Neural progenitor cell (in vitro differentiated cells): ENCODE results near the gene AMACR. TPM values are rescaled to one million over a fixed set of nuclear protein-coding genes. Genes with fewer than 3 reads are reported as not detected.

Source experiments
- DNase-seq: peaks from one replicate; pipeline ENCODE4 v3.0.0-alpha.2; 2016; ENCODE audit warnings: low spot score
- H2AFZ ChIP-seq: fragments of 200-600 bp; sonication (generic); replicated peaks from 2 replicates; pipeline ENCODE4 v1.6.1; 2016; ENCODE audit warnings: antibody characterized with exemption
- H3F3A ChIP-seq: fragments of 200-600 bp; sonication (generic); 2 replicates; pipeline ENCODE4 v1.6.1; 2016; ENCODE audit warnings: antibody characterized with exemption, low read depth
- H3K27ac ChIP-seq: fragments of 200-600 bp; sonication (generic); 2 replicates; pipeline ENCODE4 v1.5.1; 2016; ENCODE audit warnings: mild to moderate bottlenecking
- H3K27me3 ChIP-seq: fragments of 200-600 bp; sonication (generic); 2 replicates; pipeline ENCODE4 v1.6.1; 2016; ENCODE audit warnings: mild to moderate bottlenecking, moderate library complexity
- H3K36me3 ChIP-seq: fragments of 200-600 bp; sonication (generic); 2 replicates; pipeline ENCODE4 v1.5.1; 2016
- H3K4me1 ChIP-seq: fragments of 200-600 bp; sonication (generic); 2 replicates; pipeline ENCODE4 v1.6.1; 2016; ENCODE audit warnings: mixed run types
- H3K4me2 ChIP-seq: fragments of 200-600 bp; sonication (generic); 2 replicates; pipeline ENCODE4 v1.6.1; 2016
- H3K4me3 ChIP-seq: fragments of 200-600 bp; sonication (generic); 2 replicates; pipeline ENCODE4 v1.5.1; 2016
- H3K79me2 ChIP-seq: fragments of 200-600 bp; sonication (generic); 2 replicates; pipeline ENCODE4 v1.6.1; 2016; ENCODE audit warnings: low read depth
- H3K9ac ChIP-seq: fragments of 200-600 bp; sonication (generic); 2 replicates; pipeline ENCODE4 v1.6.1; 2016
- H3K9me3 ChIP-seq: fragments of 200-600 bp; sonication (generic); 2 replicates; pipeline ENCODE4 v1.5.1; 2016; ENCODE audit warnings: low read depth
- H4K20me1 ChIP-seq: fragments of 200-600 bp; sonication (generic); 2 replicates; pipeline ENCODE4 v1.6.1; 2016; ENCODE audit warnings: low read depth
- H3K27ac Mint-ChIP-seq: 3 replicates; pipeline ENCODE4 v1.8.0; 2021; ENCODE audit warnings: mixed read lengths
- H3K27me3 Mint-ChIP-seq: 2 replicates; pipeline ENCODE4 v1.8.0; 2022; ENCODE audit warnings: low read depth, mild to moderate bottlenecking, inconsistent platforms, moderate library complexity, mixed read lengths; ENCODE audit not compliant: insufficient read depth
- H3K36me3 Mint-ChIP-seq: 3 replicates; pipeline ENCODE4 v1.8.0; 2021; ENCODE audit warnings: mixed read lengths
- H3K4me1 Mint-ChIP-seq: 3 replicates; pipeline ENCODE4 v1.8.0; 2021; ENCODE audit warnings: mixed read lengths
- H3K4me3 Mint-ChIP-seq: 3 replicates; pipeline ENCODE4 v1.8.0; 2021; ENCODE audit warnings: mild to moderate bottlenecking, moderate library complexity, mixed read lengths
- H3K9me3 Mint-ChIP-seq: 3 replicates; pipeline ENCODE4 v1.8.0; 2020; ENCODE audit warnings: mixed read lengths
- EZH2 ChIP-seq: fragments of 200-600 bp; sonication (generic); IDR thresholded peaks from 2 replicates; pipeline ENCODE4 v1.6.1; 2017; ENCODE audit warnings: antibody characterized with exemption, mild to moderate bottlenecking, moderate library complexity
- EZH2phosphoT487 ChIP-seq: fragments of 200-600 bp; sonication (generic); IDR thresholded peaks from 2 replicates; pipeline ENCODE4 v1.6.1; 2017; ENCODE audit warnings: antibody characterized with exemption
- total RNA-seq: library from RNA; depleted of rRNA; stranded (reverse); fragments of >200 nt; gene quantifications from 2 replicates; pipeline ENCODE4 v1.2.3, GENCODE V29; 2015; ENCODE audit warnings: low replicate concordance
- TF ChIP-seq, protein P1 (sequence below): fragments of 200-600 bp; sonication (generic); IDR thresholded peaks from 2 replicates; pipeline ENCODE4 v1.5.1; 2017; ENCODE audit warnings: antibody characterized with exemption, mild to moderate bottlenecking

Gene AMACR
- total RNA-seq, 1 donor from 2014 or later = 14.9 TPM

DNA sequence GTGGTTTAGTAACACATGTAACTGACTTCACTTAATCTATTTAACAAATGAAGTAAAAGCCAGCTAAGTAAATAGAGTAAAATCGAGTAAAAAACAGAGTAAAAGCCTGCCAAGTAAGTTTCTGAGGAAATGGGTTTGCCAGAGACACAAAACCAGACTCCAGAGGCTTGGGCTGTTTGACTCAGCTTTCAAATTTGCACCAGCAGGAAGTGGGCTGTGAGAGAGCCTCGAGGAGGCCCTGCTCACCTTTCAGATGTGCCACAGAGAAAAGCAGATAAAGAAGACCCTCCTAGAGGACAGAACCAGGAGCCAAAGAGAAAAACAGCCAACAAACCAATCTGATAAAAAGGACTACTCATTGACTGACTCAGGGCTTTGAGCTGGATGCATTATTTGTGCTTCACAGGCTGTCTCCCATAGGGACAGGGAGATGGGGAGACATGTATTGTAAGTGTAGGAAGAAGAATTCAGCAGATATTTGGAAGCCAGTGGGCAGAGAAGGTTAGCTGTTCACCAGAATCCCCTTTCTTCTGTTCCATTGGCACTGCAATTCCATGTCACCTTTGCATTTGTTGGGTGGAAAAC is 14.4 kb upstream of the AMACR start:
- H3K27ac Mint-ChIP-seq = no peak overlapping the region
- no peaks in the 10 kb centered on the region for H3K4me1 ChIP-seq

DNA sequence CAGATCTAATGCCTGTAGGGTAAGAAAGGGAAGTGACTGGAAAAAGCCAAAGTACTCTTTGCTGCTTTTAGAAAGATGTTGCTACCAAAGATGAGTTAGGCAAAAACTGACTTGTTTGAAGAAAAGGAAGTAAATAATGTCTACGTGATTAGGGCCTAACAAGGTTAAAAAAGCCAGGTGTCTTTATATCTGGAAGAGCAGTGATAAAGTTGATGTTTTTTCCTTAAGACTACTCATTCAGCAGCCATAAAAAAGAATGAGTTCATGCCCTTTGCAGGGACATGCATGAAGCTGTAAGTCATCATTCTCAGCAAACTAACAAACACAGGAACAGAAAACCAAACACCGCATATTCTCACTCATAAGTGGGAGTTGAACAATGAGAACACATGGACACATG is 13.5 kb upstream of the AMACR start:
- H3K4me3 Mint-ChIP-seq = no peak overlapping the region

More for the DNA sequence above, 14.4 kb upstream of the AMACR start:
- H3K36me3 Mint-ChIP-seq = peaks cover 2% of the 10 kb centered on the region
- H3K9me3 Mint-ChIP-seq = no peaks in the 10 kb centered on the region
- Histone ChIP-seq H3K9me3 (no peaks in the 10 kb centered on the region), H3K4me3 (no peak overlapping the region), H3K9ac (no peak overlapping the region), H3K79me2 (no peaks in the 10 kb centered on the region), H3K27ac (no peak overlapping the region), H2AFZ (no peak overlapping the region), H4K20me1 (no peaks in the 10 kb centered on the region), H3K4me2 (no peak overlapping the region), H3K36me3 (no peaks in the 10 kb centered on the region), H3F3A (no peaks in the 10 kb centered on the region), H3K27me3 (no peaks in the 10 kb centered on the region)
- no peak for DNase-seq
- H3K4me1 Mint-ChIP-seq = no peaks in the 10 kb centered on the region
- TF ChIP-seq EZH2phosphoT487 (no peak), EZH2 (no peak)
- TF ChIP-seq, protein P1, sequence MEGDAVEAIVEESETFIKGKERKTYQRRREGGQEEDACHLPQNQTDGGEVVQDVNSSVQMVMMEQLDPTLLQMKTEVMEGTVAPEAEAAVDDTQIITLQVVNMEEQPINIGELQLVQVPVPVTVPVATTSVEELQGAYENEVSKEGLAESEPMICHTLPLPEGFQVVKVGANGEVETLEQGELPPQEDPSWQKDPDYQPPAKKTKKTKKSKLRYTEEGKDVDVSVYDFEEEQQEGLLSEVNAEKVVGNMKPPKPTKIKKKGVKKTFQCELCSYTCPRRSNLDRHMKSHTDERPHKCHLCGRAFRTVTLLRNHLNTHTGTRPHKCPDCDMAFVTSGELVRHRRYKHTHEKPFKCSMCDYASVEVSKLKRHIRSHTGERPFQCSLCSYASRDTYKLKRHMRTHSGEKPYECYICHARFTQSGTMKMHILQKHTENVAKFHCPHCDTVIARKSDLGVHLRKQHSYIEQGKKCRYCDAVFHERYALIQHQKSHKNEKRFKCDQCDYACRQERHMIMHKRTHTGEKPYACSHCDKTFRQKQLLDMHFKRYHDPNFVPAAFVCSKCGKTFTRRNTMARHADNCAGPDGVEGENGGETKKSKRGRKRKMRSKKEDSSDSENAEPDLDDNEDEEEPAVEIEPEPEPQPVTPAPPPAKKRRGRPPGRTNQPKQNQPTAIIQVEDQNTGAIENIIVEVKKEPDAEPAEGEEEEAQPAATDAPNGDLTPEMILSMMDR = no peak
- H3K4me3 Mint-ChIP-seq = no peak overlapping the region
- H3K27me3 Mint-ChIP-seq = no peaks in the 10 kb centered on the region

DNA sequence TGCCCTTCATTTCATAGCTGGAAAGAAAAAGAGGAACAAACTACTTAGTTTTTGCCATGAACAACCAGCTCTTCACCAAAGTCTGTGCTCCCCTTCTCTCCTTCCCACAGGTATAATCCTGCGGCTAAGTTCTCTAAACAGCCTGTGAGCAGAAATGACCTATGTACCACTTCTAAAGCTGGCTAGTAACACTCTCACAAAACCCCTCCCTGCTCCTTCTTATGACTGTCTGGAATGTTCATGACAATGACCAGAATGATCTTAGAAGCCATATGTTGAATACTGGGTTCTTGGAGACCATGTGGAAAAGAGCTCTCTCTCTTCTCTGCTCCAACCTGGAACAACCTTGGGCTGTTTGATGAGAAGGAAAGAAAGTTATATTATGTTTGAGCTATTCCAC is 12.9 kb upstream of the AMACR start:
- no peaks in the 10 kb centered on the region for H3K4me1 ChIP-seq
- no peak for TF ChIP-seq EZH2
- no peak for TF ChIP-seq EZH2phosphoT487
- TF ChIP-seq, protein P1 = no peak

More for the DNA sequence above, 13.5 kb upstream of the AMACR start:
- TF ChIP-seq EZH2 = no peak
- no peak for TF ChIP-seq EZH2phosphoT487
- TF ChIP-seq, protein P1 = no peak
- no peak for DNase-seq
- no peaks in the 10 kb centered on the region for H3K27me3 Mint-ChIP-seq
- Histone ChIP-seq H3K4me1 (no peaks in the 10 kb centered on the region), H3K4me2 (no peak overlapping the region), H3K79me2 (no peaks in the 10 kb centered on the region), H4K20me1 (no peaks in the 10 kb centered on the region), H3K9ac (no peak overlapping the region), H3K36me3 (no peaks in the 10 kb centered on the region), H2AFZ (no peak overlapping the region), H3K27me3 (no peaks in the 10 kb centered on the region), H3K27ac (no peak overlapping the region), H3K4me3 (no peak overlapping the region), H3K9me3 (no peaks in the 10 kb centered on the region), H3F3A (no peaks in the 10 kb centered on the region)
- H3K9me3 Mint-ChIP-seq = no peaks in the 10 kb centered on the region
- peaks cover 2% of the 10 kb centered on the region for H3K36me3 Mint-ChIP-seq
- H3K4me1 Mint-ChIP-seq = no peaks in the 10 kb centered on the region
- H3K27ac Mint-ChIP-seq = no peak overlapping the region

More for the DNA sequence above, 12.9 kb upstream of the AMACR start:
- Histone ChIP-seq H3K9ac (no peak overlapping the region), H3K4me2 (no peak overlapping the region), H4K20me1 (no peaks in the 10 kb centered on the region), H3K27ac (no peak overlapping the region), H3F3A (no peaks in the 10 kb centered on the region), H3K4me3 (no peak overlapping the region), H3K36me3 (no peaks in the 10 kb centered on the region), H3K9me3 (no peaks in the 10 kb centered on the region), H3K27me3 (no peaks in the 10 kb centered on the region), H3K79me2 (no peaks in the 10 kb centered on the region), H2AFZ (no peak overlapping the region)
- Mint-ChIP-seq H3K4me3 (no peak overlapping the region), H3K9me3 (no peaks in the 10 kb centered on the region), H3K27ac (no peak overlapping the region), H3K4me1 (no peaks in the 10 kb centered on the region), H3K36me3 (no peaks in the 10 kb centered on the region), H3K27me3 (no peaks in the 10 kb centered on the region)
- DNase-seq = no peak
